Measurements from ENCODE around the gene BMP10.

Gene BMP10

DNA sequence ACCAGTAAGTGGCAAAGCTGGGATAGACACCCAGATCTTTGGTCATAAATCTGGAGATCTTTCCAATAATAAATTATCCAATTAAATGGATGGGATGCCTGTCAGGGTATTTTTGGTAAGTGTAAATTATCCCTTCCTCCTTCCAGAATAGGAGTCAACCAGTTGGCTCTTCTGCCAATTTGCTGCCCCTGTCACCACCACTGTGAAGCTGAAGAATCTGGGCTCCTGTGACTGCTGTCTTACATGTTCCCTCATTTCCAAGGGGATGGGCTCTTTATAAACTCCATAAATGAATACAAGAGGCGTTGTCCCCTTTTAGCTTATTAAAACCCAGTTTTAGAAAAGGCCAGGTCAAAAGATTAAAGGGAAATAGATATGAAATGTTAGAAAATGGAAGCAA, 17.8 kb upstream of the BMP10 start:
- no peak for DNase-seq

DNA sequence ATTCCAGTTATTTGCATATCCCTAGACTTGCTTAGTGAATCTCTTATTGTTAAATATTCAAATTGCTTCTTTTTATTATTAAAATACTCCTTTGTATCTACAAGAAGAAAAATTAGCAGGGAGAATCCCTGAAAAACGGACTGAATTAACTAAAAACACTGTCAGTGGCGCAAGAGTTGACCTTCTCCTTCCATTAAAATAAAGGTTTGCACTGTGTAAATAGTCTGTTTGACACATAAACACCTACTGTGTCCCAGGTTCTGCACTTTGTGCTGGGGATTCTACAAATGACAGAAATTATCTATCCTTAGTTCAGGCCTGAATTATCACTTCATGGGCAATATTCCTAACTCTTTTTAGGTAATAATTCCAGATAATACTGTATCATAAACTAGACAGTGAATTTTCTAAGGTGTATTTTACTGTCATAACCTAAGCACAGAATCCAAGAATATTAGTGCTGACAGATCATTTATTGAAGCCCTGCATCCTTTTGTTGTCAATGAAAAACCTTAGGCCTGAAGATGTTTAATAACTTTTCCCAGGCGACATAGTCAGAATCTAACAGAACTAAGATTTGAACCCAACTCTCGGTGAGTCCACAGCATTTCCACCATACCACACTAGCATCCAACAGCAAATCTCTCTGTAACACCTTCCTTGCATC, 17.0 kb upstream of the BMP10 start:
- no peak for DNase-seq

DNA sequence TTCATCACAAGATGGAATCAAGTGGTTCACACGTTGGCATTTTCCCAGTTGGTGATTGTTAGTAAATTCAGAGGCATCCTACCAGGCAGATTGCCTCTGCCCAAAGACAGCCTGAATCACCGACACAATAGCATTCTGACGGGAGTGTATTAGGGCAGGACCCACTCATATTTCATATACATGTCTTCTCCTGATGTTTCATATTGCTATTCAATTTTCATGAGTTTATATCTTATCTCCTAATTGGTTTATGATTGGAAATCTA, 14.5 kb upstream of the BMP10 start:
- DNase-seq: no peak

DNA sequence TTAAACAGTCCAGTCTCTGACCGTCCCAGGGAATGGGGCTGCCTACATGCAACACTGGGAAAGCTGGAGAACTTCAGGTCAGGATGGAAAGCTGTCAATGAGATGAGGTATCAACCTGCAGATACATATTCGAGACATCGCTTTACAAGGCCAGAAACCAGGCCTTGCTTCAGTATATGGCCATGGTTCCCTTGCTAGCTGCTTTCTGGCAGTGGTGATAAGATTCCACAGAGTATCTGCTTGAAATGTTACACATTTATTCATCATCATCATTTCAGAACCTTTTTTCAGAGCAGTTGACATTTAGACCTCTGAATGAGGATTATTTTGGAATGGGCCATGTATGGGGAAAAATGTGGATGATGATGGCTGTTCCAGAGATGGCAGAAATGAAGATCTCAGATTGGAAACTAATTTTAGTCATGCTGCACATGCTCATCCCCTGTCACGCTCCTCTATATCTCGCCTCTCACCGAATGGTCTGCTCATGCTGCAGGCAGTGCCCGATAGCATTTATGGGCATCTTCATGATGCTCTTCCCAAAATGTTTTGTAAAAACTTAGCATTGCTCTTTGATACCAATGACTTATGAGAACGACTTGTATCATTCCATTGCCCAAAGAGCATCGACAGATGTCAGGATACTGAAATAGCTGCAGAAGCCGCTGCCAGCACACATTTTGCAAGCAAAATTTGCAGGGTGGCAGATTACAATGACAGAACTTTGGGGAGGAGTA, 14.0 kb upstream of the BMP10 start:
- no peak for DNase-seq

DNA sequence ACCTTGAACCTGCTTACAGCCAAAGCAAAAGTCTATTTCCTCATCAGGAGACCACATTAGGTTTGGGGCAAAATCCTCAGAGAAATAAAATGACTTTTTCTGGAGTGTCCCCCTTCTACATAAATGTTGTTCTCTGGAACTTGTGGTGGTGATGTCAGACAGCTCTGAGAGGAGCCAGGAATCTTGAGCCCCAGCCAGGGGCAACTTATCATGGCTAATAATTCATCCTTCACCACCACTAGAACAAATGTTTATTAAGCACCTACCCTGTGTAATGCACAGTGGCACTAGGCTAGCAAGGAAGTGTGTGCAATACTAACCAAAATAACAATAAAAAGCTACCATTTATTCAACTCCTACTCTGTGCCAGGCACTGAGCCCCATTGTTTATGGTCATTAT, 9.0 kb upstream of the BMP10 start:
- no peak for DNase-seq

DNA sequence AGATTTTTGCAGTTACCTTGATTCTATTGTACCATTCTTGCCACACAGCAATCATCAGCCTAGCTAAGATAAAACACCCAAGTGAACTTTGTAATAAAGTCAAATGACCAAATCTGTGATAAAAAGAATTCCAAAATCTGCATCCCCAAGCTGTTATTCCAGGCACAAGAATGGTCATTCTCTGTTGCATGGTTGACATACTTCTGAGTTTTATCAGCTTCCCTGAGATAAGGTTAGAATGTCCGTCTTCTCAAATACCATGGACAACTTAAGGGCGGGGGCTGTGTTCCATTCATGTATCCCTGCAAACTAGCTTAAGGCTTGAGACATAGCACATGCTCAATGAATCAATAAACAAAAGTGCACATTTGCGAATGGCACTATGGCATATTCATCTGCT, 8.1 kb upstream of the BMP10 start:
- no peak for DNase-seq

DNA sequence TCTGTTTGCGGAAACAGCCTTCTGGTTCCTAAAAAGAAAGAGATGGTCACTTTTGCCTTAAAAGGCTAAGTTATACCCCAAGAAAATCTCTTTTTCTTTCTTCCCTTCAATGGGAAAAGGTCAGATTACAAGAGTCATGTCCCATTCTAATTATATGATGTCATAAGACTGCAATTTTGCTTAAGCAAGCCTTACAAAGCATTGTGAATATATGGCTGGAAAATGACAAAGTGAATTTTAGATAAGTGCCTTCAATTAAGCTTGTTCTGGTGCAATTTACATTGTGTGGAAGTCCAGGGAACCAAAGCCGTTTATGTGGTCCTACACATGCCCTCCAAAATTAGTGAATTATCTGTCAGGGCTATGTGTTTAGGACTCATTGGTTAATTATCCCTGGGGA, 7.6 kb upstream of the BMP10 start:
- DNase-seq: no peak

DNA sequence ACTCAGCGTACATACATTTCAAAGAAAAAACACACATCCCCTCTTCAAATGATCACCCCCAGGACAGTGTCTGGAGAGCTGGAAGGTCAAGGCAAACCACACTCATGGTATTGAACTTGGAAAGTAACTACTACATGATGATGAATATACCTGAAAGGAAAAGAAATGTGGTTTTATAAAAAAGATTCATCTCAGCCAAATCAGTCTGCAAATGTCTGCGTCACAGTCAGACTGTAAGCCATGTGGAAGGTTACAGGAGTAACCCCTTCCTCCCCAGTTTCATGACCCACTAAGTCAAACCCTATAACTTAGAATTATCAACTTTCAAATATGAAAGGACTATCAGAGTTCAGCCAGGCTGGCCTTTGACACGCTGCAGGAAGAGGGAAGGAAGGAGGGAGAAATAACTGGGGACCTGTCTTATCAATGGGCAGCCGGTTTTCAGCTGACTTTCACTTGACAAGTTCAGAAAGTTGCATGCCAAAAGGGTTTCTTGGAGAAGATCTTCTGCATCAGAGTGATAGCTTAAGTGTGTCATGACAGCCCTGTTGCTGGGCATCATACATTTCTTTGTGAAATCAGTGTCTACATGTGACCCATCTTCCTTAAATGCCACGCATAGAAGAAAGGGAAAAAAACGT, 7.0 kb upstream of the BMP10 start:
- no peak for DNase-seq

DNA sequence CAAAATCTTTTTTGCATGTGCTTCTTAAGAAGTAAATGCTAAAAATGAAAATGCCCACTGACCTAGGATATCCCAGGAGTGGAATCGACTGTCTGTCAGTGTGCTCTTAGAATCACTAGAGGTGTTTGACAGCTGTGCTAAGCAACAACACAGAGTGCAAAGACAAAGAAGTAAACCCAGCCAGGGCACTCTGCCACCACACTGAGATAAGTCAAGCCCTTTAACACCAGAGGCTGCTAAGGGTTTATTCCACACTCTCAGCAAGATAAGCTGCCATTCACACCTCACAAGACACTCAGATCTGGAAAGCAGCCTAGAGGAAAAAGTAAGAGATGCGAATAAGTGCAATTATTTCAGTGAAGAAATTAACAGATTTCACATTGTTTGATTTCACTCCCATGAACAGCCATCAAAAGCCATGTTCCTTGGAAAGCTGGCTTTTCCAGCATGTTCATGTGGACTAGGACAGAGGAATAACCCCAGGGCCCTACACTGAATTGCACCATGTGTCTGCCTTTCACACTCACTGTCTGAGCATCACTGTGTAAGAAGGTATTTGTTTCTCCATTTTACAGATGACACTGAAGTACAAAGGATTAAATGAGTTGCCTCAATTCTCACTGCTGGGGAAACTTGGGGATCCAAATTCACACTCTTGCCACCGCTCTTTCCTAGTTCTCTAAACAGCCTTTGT, 6.0 kb upstream of the BMP10 start:
- no peak for DNase-seq

DNA sequence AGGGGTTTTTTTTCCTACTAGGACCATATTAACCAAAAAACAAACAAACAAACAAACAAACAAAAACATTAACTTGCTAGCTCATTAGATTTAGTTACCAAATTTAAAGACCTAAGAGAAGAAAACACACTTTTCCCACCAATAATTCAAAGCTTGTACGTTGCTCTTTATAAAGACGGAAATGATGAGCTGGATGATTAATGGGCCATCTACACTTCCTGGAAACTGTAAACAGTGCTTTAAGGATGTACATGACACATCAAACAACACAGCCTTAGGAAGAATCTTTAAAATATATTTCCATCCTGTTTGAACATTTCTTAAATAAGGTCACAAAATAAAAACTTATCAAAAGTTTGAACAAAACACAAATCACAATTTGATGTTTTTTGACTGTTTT, 982 bp downstream of the BMP10 start:
- DNase-seq: no peak

DNA sequence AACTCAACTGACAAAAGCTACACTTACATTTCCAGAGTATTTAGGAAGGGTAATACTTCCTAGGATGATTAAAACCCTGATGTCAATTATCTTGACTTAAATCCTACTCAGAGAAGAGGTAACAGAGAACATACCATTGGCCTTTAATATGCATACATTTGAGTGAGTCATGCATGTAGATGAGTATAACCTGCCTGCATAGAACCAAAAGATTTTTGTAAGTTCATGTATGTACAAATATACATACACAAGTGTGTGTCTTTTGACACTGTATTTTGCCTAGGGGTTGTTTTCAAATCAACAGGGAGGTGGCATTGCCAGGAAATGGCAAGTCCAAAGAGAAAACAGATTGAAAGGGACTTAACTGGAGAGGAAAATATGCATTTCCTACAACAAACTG, 6.1 kb downstream of the BMP10 start:
- DNase-seq: no peak

DNA sequence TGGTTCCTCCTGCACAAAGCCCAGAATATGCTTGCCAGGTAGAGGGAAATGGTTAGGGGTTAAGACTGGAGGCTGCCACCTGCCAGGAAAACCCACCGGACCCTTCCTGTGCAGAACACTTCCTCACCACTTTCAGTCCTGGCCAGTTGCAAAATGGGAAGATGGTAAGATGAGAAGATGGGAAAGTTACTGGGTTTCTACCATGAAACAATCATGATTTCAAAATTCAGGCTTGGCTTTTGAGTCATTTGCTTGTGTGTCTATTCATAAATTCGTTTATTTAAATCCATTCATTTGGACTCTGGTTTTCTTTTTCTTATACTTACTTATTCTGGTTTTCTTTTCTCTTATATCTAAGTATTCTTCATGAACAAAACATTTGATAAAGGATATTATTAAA, 7.2 kb downstream of the BMP10 start:
- DNase-seq: no peak

DNA sequence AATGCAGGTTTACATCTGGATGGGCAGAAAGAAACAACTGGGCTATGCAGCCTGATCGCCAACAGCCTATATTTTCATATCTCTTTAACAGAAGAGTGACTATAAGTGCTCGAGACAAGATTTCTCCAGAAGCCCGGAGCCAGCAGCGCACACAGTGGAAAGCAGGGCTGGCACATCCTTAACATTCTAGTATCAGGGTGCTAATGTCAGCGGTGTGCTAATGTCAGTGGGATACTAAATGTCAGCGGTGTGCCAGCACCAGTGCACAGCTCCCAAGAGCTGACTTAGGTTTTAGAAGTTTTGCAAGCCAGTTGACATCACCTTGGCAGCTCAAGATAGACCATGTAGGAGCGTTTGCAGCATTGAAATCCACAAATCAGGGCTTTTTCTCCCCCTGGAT, 8.3 kb downstream of the BMP10 start:
- DNase-seq: no peak

DNA sequence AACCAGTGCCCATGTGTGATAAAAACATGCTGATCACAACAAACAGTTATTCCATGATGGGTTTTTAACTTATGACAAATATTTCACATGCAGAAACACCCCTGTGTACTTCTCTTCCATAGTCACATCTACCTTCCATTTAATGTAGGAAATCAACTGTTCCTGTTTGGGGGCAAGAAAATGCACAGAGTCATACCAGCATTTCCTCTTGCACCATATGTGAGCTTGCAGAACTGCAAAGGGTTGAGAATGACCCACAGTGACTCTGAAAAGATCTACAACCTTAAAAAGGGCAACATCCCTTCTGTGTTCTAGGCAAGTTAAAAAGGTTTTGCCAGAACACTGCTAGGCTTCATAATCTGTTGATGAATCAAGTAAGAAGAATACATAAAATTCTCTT, 9.9 kb downstream of the BMP10 start:
- DNase-seq: no peak

DNA sequence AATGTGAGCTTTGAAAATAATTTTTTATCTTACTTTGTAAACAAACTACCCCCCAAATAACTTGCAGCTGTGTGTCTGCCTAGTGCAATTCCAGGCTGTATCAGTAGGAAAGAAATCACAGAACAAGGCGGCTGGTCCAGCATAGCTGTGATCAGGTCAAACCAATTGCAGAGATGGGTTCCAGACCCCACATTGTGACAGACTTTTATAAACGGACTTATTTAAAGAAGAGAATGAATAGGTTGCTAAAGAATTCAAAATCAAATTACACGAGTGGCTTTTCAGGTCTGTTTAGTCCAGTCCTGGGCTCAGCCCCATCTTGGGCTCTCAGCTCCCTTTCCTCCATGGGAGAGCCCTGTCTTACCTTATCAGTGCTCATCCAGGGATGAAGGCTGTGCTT, 11.1 kb downstream of the BMP10 start:
- no peak for DNase-seq

DNA sequence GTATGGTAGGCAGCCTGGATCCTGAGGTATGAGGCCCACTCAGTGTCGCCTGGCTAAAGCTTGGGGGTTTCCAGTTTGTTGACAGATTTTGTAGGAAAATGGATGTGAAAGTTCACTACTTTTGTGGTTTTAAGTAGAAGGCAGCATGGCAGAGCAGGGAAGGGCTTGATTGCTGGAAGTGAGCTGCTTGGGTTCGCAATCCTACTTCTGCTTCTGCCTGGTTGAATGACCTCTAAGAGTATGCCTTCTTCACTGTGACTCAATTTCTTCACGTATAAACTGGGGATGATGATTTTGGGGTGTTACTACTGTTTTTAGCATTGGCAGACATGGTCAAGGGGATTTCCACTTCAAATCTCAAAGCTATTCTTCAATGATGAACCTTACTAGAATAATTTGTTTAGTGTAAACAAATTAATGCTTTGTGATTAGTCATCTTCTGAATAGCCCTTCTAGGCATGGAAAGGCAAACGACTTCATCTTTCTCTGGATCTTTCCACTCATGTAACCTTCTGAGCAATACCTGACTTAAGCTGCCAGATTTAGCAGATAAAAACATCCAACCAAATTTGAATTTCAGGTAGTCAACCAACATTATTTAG, 13.2 kb downstream of the BMP10 start:
- DNase-seq: no peak

DNA sequence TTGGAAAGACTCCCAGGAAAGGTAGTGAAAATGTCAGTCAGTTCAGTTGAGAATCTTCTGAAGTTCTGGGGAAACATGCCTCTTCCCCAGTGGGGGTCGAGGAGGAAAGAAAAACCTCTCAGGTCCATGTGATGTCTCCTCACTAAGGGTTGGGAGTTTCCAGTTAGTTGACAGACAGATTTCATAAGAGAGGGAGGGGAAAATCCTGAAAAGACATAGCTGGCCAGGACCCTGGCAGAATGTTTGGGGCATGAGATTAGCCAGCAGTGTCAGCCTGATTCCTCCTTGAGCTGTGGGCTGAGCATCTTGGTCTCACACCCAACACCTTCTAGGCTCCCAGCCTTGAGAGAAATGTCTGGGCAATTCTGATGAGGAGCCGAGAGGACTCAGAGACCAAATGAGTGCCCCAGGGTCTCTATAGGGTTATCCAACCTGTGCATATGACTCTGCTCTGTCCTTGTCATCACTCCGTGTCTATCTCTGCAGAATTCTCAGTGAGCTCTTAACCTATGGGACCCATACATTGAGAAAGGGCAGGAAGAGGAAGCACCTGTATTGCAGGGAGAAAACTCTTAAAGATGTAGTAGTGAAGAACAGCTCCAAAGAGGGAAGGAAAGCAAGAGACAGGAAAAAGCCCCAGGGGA, 13.9 kb downstream of the BMP10 start:
- no peak for DNase-seq

DNA sequence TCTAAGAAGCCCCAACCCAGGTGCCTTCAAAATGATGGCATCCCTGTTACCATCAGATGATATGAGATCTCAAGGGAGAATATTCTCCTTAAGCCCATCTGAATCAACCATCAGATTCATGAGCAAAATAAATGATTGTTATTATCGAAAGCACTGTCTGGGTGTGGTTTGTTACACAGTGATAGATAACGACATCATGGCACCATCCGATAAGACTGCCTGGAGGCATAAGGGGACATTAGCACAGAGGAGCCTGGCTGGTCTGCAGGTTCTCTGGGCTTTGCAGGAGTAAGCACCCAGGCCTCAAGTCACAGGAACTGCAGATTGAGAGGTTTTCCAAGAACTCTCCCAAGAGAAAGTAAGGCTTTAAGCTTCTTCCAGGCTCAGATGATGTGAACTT, 15.6 kb downstream of the BMP10 start:
- no peak for DNase-seq

DNA sequence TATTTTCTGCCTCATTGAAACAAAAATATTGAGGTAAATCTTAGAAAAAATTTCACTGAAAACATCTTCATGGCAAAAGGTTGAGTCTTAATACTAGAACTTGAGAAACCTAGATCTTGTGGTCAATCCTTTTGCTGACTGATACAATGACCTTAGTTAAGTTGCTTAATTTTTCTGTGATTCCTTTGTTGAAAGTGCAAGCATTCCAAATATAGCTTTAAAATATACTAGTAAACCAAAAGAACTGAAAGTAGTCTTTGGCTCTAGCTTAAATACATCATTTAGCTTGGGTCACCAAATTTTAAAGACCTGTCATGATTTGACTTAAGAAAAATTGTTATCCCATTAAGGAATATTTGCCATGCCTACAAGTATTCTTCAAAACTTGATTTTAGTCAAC, 16.7 kb downstream of the BMP10 start:
- DNase-seq: no peak

DNA sequence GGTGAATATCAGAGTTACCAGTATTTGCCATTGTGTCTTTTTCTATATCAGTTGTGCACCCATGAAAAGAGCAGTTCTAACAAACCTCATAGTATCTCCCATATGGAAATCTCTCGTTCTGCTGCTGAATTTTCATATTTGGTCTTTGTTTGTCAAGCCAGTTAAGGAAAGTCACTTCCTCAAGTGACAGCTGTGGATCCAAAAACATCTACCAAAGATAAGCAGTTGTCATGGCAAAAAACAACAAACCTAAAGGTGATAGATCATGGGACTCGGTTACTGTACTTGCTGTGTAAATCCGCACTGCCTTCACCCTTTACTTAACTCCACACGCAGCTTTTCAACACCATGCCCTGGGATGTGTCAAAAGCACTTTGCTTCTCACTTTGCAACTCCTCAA, 17.3 kb downstream of the BMP10 start:
- no peak for DNase-seq

DNA sequence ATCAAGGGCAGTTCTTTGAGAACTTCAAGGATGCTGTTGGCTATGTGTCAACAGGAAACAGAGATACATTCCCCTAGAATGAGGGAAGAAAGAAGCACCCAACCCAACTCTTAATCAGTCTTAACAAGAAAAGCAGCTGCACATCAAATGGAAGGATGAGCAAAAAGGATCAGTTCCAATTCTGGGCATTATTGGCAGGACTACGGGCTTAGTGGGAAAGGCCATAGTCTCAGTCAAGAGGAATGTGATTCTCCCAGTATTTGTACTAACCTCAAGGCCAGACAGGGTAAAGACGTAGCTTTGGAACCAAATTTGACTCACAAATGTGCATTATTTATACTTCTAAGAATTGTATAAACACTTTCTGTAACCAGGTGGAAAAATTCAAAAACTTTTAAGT, 18.2 kb downstream of the BMP10 start:
- no peak for DNase-seq

DNA sequence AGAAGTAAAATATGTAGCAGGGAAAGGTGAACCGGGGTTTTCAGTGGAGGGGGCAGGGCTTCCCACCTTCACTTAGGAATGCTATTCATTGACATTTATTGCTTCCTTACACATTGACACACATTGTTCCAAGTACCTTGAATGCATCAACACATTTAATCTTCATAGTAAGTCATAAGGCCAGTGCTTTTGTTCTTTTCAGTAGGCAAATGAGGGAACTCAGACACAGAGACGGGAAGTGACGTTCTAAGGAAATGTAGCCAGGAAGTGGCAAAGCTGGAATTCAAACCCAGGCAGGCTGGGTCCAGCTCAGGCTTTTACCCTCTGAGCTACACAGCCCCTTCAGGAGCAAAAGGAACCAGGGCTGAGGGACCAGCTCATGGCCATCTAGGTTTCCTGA, 20.7 kb downstream of the BMP10 start:
- DNase-seq: no peak

DNA sequence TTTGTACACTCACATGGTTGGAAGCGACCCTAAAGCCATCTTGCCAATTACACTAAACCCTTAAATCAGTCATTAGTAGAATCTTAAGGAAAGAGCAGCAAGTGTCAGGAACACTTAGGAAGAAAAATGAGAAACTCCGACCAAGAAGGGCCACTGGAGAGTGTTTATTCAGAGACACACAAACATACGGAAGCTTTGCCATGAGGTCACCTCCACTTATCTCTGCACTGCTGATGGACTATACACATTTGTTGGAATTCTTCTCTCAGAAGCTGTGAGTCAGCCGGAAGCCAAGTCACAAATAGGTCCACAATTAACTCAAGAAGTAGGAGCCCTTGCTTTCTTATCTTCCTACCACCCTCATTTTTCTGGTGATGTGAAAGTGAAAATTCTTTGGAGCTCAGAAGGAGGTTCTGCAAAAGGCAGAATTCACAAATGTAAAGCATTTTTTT, 21.6 kb downstream of the BMP10 start:
- no peak for DNase-seq
